IPS-15b (cell line): ENCODE data around the gene GNA12.

ENCODE experiments used
- H3K27me3 ChIP-seq: one replicate; pipeline ENCODE4 v1.6.1; 2013; ENCODE audit warnings: low read length; ENCODE audit not compliant: control insufficient read depth, insufficient read depth
- H3K36me3 ChIP-seq: one replicate; pipeline ENCODE4 v1.6.1; 2013; ENCODE audit warnings: low read length; ENCODE audit not compliant: control insufficient read depth, insufficient read depth
- H3K4me1 ChIP-seq: one replicate; pipeline ENCODE4 v1.6.1; 2013; ENCODE audit warnings: mild to moderate bottlenecking, low read length; ENCODE audit not compliant: control insufficient read depth, insufficient read depth
- H3K4me3 ChIP-seq: one replicate; pipeline ENCODE4 v1.5.1; 2013; ENCODE audit warnings: low read depth, low read length
- H3K9ac ChIP-seq: one replicate; pipeline ENCODE4 v1.6.1; 2013; ENCODE audit warnings: low read depth, mild to moderate bottlenecking, low read length
- H3K9me3 ChIP-seq: one replicate; pipeline ENCODE4 v1.6.1; 2013; ENCODE audit warnings: mild to moderate bottlenecking, low read length; ENCODE audit not compliant: control insufficient read depth, insufficient read depth

GNA12 gene

GRCh38 chr7:2792856-2793487 lies 51.1 kb downstream of the GNA12 start:
- H3K9me3 ChIP-seq: no peaks in the 10 kb centered on the region
- no peaks in the 10 kb centered on the region for H3K27me3 ChIP-seq
- no peak overlapping the region for H3K9ac ChIP-seq
- no peak overlapping the region for H3K4me3 ChIP-seq
- no peaks in the 10 kb centered on the region for H3K4me1 ChIP-seq
- H3K36me3 ChIP-seq: peaks cover 29% of the 10 kb centered on the region

- Histone ChIP-seq H3K9me3 (no peaks in the 10 kb centered on the region), H3K9ac (no peak overlapping the region), H3K36me3 (peaks cover 29% of the 10 kb centered on the region), H3K4me3 (no peak overlapping the region), H3K27me3 (no peaks in the 10 kb centered on the region), H3K4me1 (no peaks in the 10 kb centered on the region)
These were observed 51.9 kb downstream of the GNA12 start for GRCh38 chr7:2792235-2792634.

- H3K27me3 ChIP-seq: no peaks in the 10 kb centered on the region
- no peaks in the 10 kb centered on the region for H3K4me1 ChIP-seq
- H3K9me3 ChIP-seq: no peaks in the 10 kb centered on the region
- no peak overlapping the region for H3K9ac ChIP-seq
- H3K4me3 ChIP-seq: no peak overlapping the region
- H3K36me3 ChIP-seq: peaks cover 34% of the 10 kb centered on the region
These were observed 52.7 kb downstream of the GNA12 start for GRCh38 chr7:2791390-2791789.

GRCh38 chr7:2787251-2787951 lies 56.7 kb downstream of the GNA12 start:
- H3K4me1 ChIP-seq: peaks cover 3% of the 10 kb centered on the region
- peaks cover 20% of the 10 kb centered on the region for H3K36me3 ChIP-seq
- no peaks in the 10 kb centered on the region for H3K9me3 ChIP-seq

GRCh38 chr7:2786607-2787116 lies 57.4 kb downstream of the GNA12 start:
- H3K4me1 ChIP-seq: peaks cover 3% of the 10 kb centered on the region
- no peaks in the 10 kb centered on the region for H3K27me3 ChIP-seq
- H3K9ac ChIP-seq: no peak overlapping the region
- no peak overlapping the region for H3K4me3 ChIP-seq
- H3K9me3 ChIP-seq: no peaks in the 10 kb centered on the region
- peaks cover 14% of the 10 kb centered on the region for H3K36me3 ChIP-seq

More at GRCh38 chr7:2787251-2787951, 56.7 kb downstream of the GNA12 start:
- Histone ChIP-seq H3K27me3 (no peaks in the 10 kb centered on the region), H3K4me3 (no peak overlapping the region), H3K9ac (no peak overlapping the region)

GRCh38 chr7:2785071-2785500 lies 59.0 kb downstream of the GNA12 start:
- Histone ChIP-seq H3K4me3 (no peak overlapping the region), H3K9ac (no peak overlapping the region), H3K27me3 (no peaks in the 10 kb centered on the region), H3K36me3 (peaks cover 14% of the 10 kb centered on the region), H3K4me1 (peaks cover 3% of the 10 kb centered on the region), H3K9me3 (no peaks in the 10 kb centered on the region)

GRCh38 chr7:2782565-2782964 lies 61.5 kb downstream of the GNA12 start:
- Histone ChIP-seq H3K4me3 (no peak overlapping the region), H3K4me1 (peaks cover 9% of the 10 kb centered on the region), H3K36me3 (peaks cover 5% of the 10 kb centered on the region), H3K9ac (no peak overlapping the region), H3K9me3 (no peaks in the 10 kb centered on the region), H3K27me3 (no peaks in the 10 kb centered on the region)

GRCh38 chr7:2782121-2782520 lies 62.0 kb downstream of the GNA12 start:
- Histone ChIP-seq H3K27me3 (no peaks in the 10 kb centered on the region), H3K36me3 (peaks cover 5% of the 10 kb centered on the region), H3K9ac (no peak overlapping the region), H3K4me3 (no peak overlapping the region), H3K9me3 (no peaks in the 10 kb centered on the region), H3K4me1 (peaks cover 9% of the 10 kb centered on the region)

GRCh38 chr7:2781636-2782035 lies 62.5 kb downstream of the GNA12 start:
- H3K4me3 ChIP-seq: no peak overlapping the region
- no peak overlapping the region for H3K9ac ChIP-seq
- no peaks in the 10 kb centered on the region for H3K27me3 ChIP-seq
- H3K36me3 ChIP-seq: peaks cover under 1% of the 10 kb centered on the region
- H3K9me3 ChIP-seq: no peaks in the 10 kb centered on the region
- H3K4me1 ChIP-seq: peaks cover 9% of the 10 kb centered on the region

GRCh38 chr7:2779051-2779450 lies 65.1 kb downstream of the GNA12 start:
- H3K9ac ChIP-seq: no peak overlapping the region
- H3K9me3 ChIP-seq: no peaks in the 10 kb centered on the region
- H3K36me3 ChIP-seq: no peaks in the 10 kb centered on the region
- H3K4me3 ChIP-seq: no peak overlapping the region
- H3K4me1 ChIP-seq: peaks cover 6% of the 10 kb centered on the region
- no peaks in the 10 kb centered on the region for H3K27me3 ChIP-seq

GRCh38 chr7:2777898-2778535 lies 66.1 kb downstream of the GNA12 start:
- Histone ChIP-seq H3K4me3 (no peak overlapping the region), H3K36me3 (no peaks in the 10 kb centered on the region), H3K9ac (no peak overlapping the region), H3K27me3 (no peaks in the 10 kb centered on the region), H3K4me1 (peaks cover 6% of the 10 kb centered on the region), H3K9me3 (no peaks in the 10 kb centered on the region)

- Histone ChIP-seq H3K4me3 (no peak overlapping the region), H3K9me3 (no peaks in the 10 kb centered on the region), H3K27me3 (no peaks in the 10 kb centered on the region), H3K36me3 (peaks cover 2% of the 10 kb centered on the region), H3K4me1 (peaks cover 6% of the 10 kb centered on the region), H3K9ac (no peak overlapping the region)
These were observed 67.7 kb downstream of the GNA12 start for GRCh38 chr7:2776401-2776800.
